GM18526 (cell line): ENCODE data around the gene KIAA0513.

ENCODE experiments used
- POLR2A ChIP-seq: IDR thresholded peaks from 3 replicates; pipeline ENCODE4 v1.6.1; 2011; ENCODE audit not compliant: insufficient read length; ENCODE audit errors: extremely low read depth

The KIAA0513 gene

DNA sequence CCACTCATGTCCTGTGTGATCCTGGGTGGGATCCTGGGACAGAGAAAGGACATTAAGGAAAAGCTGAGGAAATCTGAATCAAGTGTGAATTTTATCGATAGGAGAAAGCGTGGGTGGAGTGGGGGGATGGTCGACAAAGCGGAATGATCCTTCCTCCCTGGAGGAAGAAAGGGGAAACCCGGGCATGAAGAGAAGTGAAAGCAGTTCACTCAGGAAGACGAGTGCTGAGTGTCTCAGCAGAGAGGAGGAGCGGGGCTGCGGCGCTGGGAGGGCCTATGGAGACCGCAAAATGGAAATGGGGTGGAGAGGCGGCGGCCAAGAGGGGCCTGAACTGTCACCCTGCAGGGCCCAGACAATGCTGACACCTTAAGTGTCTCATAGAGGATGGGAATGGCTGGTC, 25.0 kb upstream of the KIAA0513 start:
- TF ChIP-seq POLR2A: no peak

GRCh38 chr16:85003076-85003475, 24.5 kb upstream of the KIAA0513 start:
- no peak for TF ChIP-seq POLR2A

GRCh38 chr16:85003725-85004586, 23.6 kb upstream of the KIAA0513 start:
- TF ChIP-seq POLR2A: no peak

- no peak for TF ChIP-seq POLR2A
Measured at GRCh38 chr16:85004587-85005205, 22.9 kb upstream of the KIAA0513 start.

DNA sequence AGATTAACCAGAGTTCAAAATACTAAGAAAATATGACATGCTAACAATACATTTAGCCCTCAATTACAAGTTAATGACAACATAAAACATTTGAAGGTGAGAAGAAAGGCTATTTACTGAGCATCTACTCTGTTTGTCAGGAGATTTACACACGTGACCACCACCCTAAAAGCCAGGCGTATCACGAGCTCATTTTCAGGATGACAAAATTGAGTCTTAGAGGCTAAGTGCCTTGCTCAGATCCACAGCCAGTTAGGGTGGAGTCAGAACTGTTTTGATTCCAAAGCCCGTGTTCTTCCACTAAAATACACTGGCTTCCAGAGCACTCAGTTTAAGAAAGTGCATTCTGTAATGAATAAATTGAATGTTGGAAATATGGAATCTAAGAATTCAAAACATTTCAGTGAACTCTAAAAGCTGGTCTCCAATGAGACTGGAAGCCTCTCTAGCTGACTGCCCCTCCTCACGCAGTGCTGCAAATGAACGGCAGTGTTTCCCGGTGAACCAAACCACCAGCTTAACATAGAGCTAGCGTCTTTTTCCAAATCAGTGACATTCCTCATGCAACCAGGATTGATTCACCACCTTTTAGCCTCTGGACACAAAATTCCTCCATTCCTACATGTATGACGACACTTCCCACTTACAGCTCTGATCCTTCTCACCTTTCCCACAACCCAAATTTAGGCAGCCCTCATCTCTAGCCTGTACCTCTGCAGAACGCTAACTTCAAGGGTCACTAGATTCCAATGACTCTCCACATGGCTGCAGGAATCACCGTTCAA, 22.1 kb upstream of the KIAA0513 start:
- TF ChIP-seq POLR2A: no peak

DNA sequence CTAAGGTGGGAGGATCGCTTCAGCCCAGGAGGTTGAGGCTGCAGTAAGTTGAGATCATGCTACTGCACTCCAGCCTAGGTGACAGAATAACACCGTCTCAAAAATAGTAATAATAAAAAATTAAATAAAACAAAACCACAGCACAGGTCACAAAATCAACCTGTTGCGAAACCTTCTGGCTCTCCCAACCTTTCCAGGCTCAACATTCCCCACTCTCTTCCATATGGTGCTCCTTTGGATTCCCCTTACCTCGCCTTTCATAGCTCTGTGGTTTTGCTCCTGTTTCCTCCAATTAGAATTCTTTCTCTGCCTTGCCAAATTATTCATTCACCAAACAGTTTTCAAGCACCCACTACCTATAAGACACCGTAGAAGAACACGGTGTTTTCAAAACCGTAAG, 21.0 kb upstream of the KIAA0513 start:
- TF ChIP-seq POLR2A: no peak

- no peak for TF ChIP-seq POLR2A
Measured at GRCh38 chr16:85007496-85008214, 19.9 kb upstream of the KIAA0513 start.

- no peak for TF ChIP-seq POLR2A
Measured at GRCh38 chr16:85008271-85008670, 19.3 kb upstream of the KIAA0513 start.

DNA sequence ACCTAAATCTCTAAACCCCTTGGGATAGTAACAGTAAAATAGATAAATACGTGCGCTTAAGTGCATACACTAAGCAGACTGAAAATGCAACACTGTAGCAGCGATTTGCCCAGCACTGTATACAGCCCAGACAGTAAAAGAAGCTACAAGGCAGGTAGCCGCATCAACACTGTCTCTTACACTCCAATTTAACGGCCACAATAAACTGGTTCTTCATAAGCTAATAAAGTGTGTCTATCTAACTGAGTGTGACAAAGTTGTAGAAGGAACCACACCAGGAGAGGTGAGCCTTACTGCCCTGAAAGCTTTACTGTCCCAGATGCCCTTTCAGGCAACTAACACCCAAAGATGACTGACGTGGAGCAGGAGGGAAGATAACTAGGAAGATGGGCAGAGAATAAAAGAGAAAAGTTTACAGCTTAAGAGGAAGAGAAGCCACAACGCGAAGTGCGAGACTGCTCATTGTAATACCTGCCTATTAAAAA, 17.1 kb upstream of the KIAA0513 start:
- no peak for TF ChIP-seq POLR2A

- TF ChIP-seq POLR2A: peak; percentile 92
Measured at GRCh38 chr16:85010931-85011845, 16.4 kb upstream of the KIAA0513 start, which contains the start of gene ZDHHC7. TSS of gene ZDHHC7 (minus strand) at chr16:85011535. CDS start at chr16:84990618, 20,917 bp downstream.

DNA sequence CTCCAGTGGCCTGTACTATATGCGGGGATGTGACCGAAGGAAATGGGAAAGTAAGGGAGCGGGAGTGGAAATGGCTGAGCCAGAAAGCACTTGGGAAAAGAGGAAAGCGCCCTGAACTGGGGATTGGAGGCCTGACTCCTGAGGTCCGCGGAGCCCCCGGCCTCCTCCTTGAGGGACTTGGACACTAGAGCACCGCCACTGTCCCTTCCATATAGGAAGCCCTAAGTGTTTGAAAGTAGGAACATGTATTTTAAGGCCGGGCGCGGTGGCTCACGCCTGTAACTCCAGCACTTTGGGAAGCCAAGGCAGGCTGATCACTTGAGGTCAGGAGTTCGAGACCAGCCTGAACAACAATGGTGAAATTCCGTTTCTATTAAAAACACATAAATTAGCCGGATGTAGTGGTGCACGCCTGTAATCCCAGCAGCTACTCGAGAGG, 15.7 kb upstream of the KIAA0513 start:
- no peak for TF ChIP-seq POLR2A

DNA sequence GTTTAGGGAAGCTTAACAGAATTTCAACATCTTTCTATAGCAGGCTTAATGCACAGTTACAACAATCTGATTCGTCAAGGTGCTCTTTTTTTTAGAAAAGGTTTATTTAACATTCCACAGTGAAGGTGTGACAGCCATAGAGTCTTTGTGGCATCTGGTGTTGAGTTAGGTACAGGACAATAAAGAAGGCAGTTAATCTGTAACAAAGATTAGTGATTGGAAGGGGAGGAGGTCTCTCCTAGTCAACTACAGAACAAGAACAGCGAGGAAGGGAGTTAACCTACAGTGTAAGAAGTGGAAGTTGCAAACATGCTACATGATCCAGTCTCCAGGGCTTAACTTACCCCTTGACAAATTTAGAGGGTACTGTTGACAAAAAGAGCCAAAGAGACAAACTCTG, 13.3 kb upstream of the KIAA0513 start:
- TF ChIP-seq POLR2A: no peak

- TF ChIP-seq POLR2A: no peak
Measured at GRCh38 chr16:85015481-85016187, 12.0 kb upstream of the KIAA0513 start.
